H1 (cell line): ENCODE results near the gene SFN. TPM values are rescaled to one million over a fixed set of nuclear protein-coding genes. Genes with fewer than 3 reads are reported as not detected.
A peak's percentile ranks its signal among the peaks of the same experiment; 100 is the strongest.

Experiments
- CTCF ChIA-PET: fragments of 300-600 bp; sonication (Branson Sonifier 250); formaldehyde crosslinking; loops from one replicate; lab custom pipeline; 2021; ENCODE audit not compliant: partially characterized antibody; lab: Charles Lee
- POLR2A ChIA-PET: fragments of 300-600 bp; sonication (Branson Sonifier 250); formaldehyde crosslinking; loops from one replicate; lab custom pipeline; 2021; ENCODE audit warnings: inconsistent platforms; ENCODE audit not compliant: partially characterized antibody; lab: Charles Lee
- DNase-seq, 2 experiments: peaks; one replicate each; pipeline versions ENCODE4 v3.0.0 to v3.0.0-alpha.2; 2010 to 2022; ENCODE audit warnings: low spot score in 2 of 2, low read depth in 1 of 2, mixed read lengths in 1 of 2
- FAIRE-seq: peaks from 2 replicates; lab custom pipeline; 2011; peaks lifted over from hg19 to GRCh38; lab: Jason Lieb, UNC
- H2AFZ ChIP-seq: 2 replicates; pipeline ENCODE4 v1.8.1; 2012; ENCODE audit warnings: low read length, inconsistent platforms
- H2AK5ac ChIP-seq: 2 replicates; pipeline ENCODE4 v1.6.1; 2013; ENCODE audit warnings: low read depth, low read length
- H2BK120ac ChIP-seq: replicated peaks from 2 replicates; pipeline ENCODE3; 2013; ENCODE audit warnings: low read depth, low read length, inconsistent platforms
- H2BK12ac ChIP-seq: 2 replicates; pipeline ENCODE4 v1.6.1; 2013; ENCODE audit warnings: low read depth, low read length
- H2BK15ac ChIP-seq: 2 replicates; pipeline ENCODE4 v1.6.1; 2013; ENCODE audit warnings: low read length
- H2BK20ac ChIP-seq: 2 replicates; pipeline ENCODE4 v1.6.1; 2013; ENCODE audit warnings: low read length
- H2BK5ac ChIP-seq: 2 replicates; pipeline ENCODE4 v1.6.1; 2013; ENCODE audit warnings: low read depth, low read length
- H3K14ac ChIP-seq: 2 replicates; pipeline ENCODE4 v1.6.1; 2013; ENCODE audit warnings: inconsistent platforms; ENCODE audit not compliant: insufficient read length
- H3K18ac ChIP-seq: 2 replicates; pipeline ENCODE4 v1.6.1; 2013; ENCODE audit warnings: low read length; ENCODE audit errors: extremely low read depth
- H3K23ac ChIP-seq: 2 replicates; pipeline ENCODE4 v1.6.1; 2013; ENCODE audit warnings: inconsistent platforms; ENCODE audit not compliant: insufficient read length
- H3K23me2 ChIP-seq: 2 replicates; pipeline ENCODE4 v1.6.1; 2013; ENCODE audit warnings: low read depth, low read length
- H3K27ac ChIP-seq: 2 replicates; pipeline ENCODE4 v1.6.1; 2011; ENCODE audit warnings: low read depth, low read length, inconsistent platforms
- H3K27me3 ChIP-seq, 4 experiments: replicated peaks in 1 of 4; 1 replicate in 1 of 4; 2 replicates in 3 of 4; pipeline versions ENCODE4 v1.6.1 to v1.8.1; 2011 to 2013; ENCODE audit warnings: low read length in 3 of 4, mild to moderate bottlenecking in 3 of 4, inconsistent platforms in 2 of 4, mixed read lengths in 2 of 4, moderate library complexity in 1 of 4; ENCODE audit not compliant: control insufficient read depth in 3 of 4, insufficient read depth in 3 of 4; ENCODE audit errors: extremely low read depth in 1 of 4
- H3K36me3 ChIP-seq, 4 experiments: 2 replicates each; pipeline versions ENCODE4 v1.6.1 to v1.8.1; 2011 to 2013; ENCODE audit warnings: mild to moderate bottlenecking in 4 of 4, low read length in 3 of 4, moderate library complexity in 2 of 4, control low read depth in 1 of 4, inconsistent platforms in 1 of 4; ENCODE audit not compliant: insufficient read depth in 4 of 4, control insufficient read depth in 2 of 4
- H3K4ac ChIP-seq: replicated peaks from 2 replicates; pipeline ENCODE3; 2013; ENCODE audit warnings: low read length, low read depth, mixed read lengths, inconsistent platforms; ENCODE audit not compliant: insufficient read length
- H3K4me1 ChIP-seq, 4 experiments: replicated peaks in 1 of 4; 1 replicate in 1 of 4; 2 replicates in 3 of 4; pipeline versions ENCODE4 v1.6.1 to v1.8.1; 2011 to 2013; ENCODE audit warnings: low read length in 3 of 4, inconsistent platforms in 2 of 4, mixed read lengths in 1 of 4; ENCODE audit not compliant: insufficient read depth in 4 of 4, control insufficient read depth in 3 of 4
- H3K4me2 ChIP-seq, 2 experiments: 2 replicates each; pipeline versions ENCODE4 v1.6.1 to v1.8.1; 2011 to 2013; ENCODE audit warnings: low read depth in 2 of 2, low read length in 2 of 2, control low read depth in 1 of 2, inconsistent platforms in 1 of 2, mild to moderate bottlenecking in 1 of 2; ENCODE audit not compliant: insufficient read depth in 1 of 2
- H3K4me3 ChIP-seq, 4 experiments: fragments of 200-600, 300-600 bp in 1 of 4; sonication (generic), shearing (Covaris generic), sonication (Bioruptor Twin) in 1 of 4; 2 replicates each; pipeline versions ENCODE4 v1.5.1 to v1.8.1; 2011 to 2016; ENCODE audit warnings: low read length in 4 of 4, low read depth in 3 of 4, control low read depth in 2 of 4, inconsistent platforms in 2 of 4, mild to moderate bottlenecking in 2 of 4, mixed read lengths in 1 of 4, moderate library complexity in 1 of 4; ENCODE audit not compliant: insufficient read depth in 2 of 4; ENCODE audit errors: extremely low read depth in 1 of 4
- H3K56ac ChIP-seq: replicated peaks from 2 replicates; pipeline ENCODE3; 2013; ENCODE audit warnings: low read depth, mild to moderate bottlenecking, mixed read lengths, low read length, inconsistent platforms; ENCODE audit not compliant: insufficient read length
- H3K79me1 ChIP-seq: 2 replicates; pipeline ENCODE4 v1.6.1; 2013; ENCODE audit warnings: low read depth, low read length, control low read depth
- H3K79me2 ChIP-seq, 2 experiments: 2 replicates each; pipeline versions ENCODE4 v1.6.1 to v1.8.1; 2012 to 2013; ENCODE audit warnings: low read length in 2 of 2, mild to moderate bottlenecking in 2 of 2, inconsistent platforms in 1 of 2; ENCODE audit not compliant: insufficient read depth in 2 of 2, control insufficient read depth in 1 of 2
- H3K9ac ChIP-seq, 4 experiments: replicated peaks in 1 of 4; 1 replicate in 1 of 4; 2 replicates in 3 of 4; pipeline versions ENCODE4 v1.6.1 to v1.8.1; 2011 to 2013; ENCODE audit warnings: low read depth in 3 of 4, low read length in 3 of 4, control low read depth in 2 of 4, mild to moderate bottlenecking in 2 of 4, moderate library complexity in 2 of 4, inconsistent platforms in 1 of 4; ENCODE audit errors: extremely low read depth in 1 of 4
- H3K9me3 ChIP-seq, 2 experiments: 2 replicates each; pipeline versions ENCODE4 v1.6.1 to v1.8.1; 2012 to 2013; ENCODE audit warnings: mild to moderate bottlenecking in 2 of 2, moderate library complexity in 2 of 2, control low read depth in 1 of 2, inconsistent platforms in 1 of 2, low read depth in 1 of 2, low read length in 1 of 2, mixed read lengths in 1 of 2; ENCODE audit not compliant: insufficient read depth in 2 of 2
- H4K20me1 ChIP-seq, 2 experiments: replicated peaks in 1 of 2; 2 replicates each; pipeline versions ENCODE3 to v1.8.1; 2011 to 2013; ENCODE audit warnings: inconsistent platforms in 2 of 2, low read length in 2 of 2, mild to moderate bottlenecking in 1 of 2; ENCODE audit not compliant: insufficient read depth in 2 of 2, control insufficient read depth in 1 of 2
- H4K5ac ChIP-seq: 2 replicates; pipeline ENCODE4 v1.6.1; 2013; ENCODE audit warnings: low read length, low read depth, mixed read lengths, inconsistent platforms; ENCODE audit not compliant: insufficient read length
- H4K8ac ChIP-seq: 2 replicates; pipeline ENCODE4 v1.8.0; 2013; ENCODE audit warnings: mild to moderate bottlenecking, moderate library complexity, low read length, inconsistent platforms; ENCODE audit not compliant: insufficient read depth; ENCODE audit errors: extremely low read depth
- H4K91ac ChIP-seq: replicated peaks from 2 replicates; pipeline ENCODE3; 2013; ENCODE audit warnings: low read length, mixed read lengths, inconsistent platforms; ENCODE audit not compliant: insufficient read length
- EP300 ChIP-seq, 2 experiments: IDR thresholded peaks; 1 replicate in 1 of 2; 2 replicates in 1 of 2; pipeline ENCODE4 v1.6.1; 2011 to 2012; ENCODE audit warnings: low read depth in 2 of 2, low read length in 2 of 2, mild to moderate bottlenecking in 2 of 2, borderline replicate concordance in 1 of 2, inconsistent platforms in 1 of 2, moderate library complexity in 1 of 2
- HDAC2 ChIP-seq, 2 experiments: fragments of 300-600 bp in 1 of 2; sonication (generic) in 1 of 2; IDR thresholded peaks; 2 replicates each; pipeline ENCODE4 v1.6.1; 2011 to 2012; ENCODE audit warnings: low read depth in 2 of 2, low read length in 2 of 2, mild to moderate bottlenecking in 2 of 2, moderate library complexity in 2 of 2, borderline replicate concordance in 1 of 2, inconsistent platforms in 1 of 2
- JUN ChIP-seq: IDR thresholded peaks from 2 replicates; pipeline ENCODE4 v1.6.1; 2011; ENCODE audit warnings: low read depth, mild to moderate bottlenecking, improper control_type of control experiment, low read length
- SIN3A ChIP-seq, 2 experiments: IDR thresholded peaks in 1 of 2; conservative IDR thresholded peaks in 1 of 2; 2 replicates each; pipeline ENCODE4 v1.6.1; 2011 to 2012; ENCODE audit warnings: low read length in 2 of 2, improper control_type of control experiment in 1 of 2, low read depth in 1 of 2, mild to moderate bottlenecking in 1 of 2
- SP2 ChIP-seq: IDR thresholded peaks from 2 replicates; pipeline ENCODE4 v1.6.1; 2012; ENCODE audit warnings: mild to moderate bottlenecking, low read length, inconsistent platforms
- SUZ12 ChIP-seq: fragments of 200-600 bp; sonication (generic); IDR thresholded peaks from 2 replicates; pipeline ENCODE4 v1.6.1; 2012; ENCODE audit warnings: mild to moderate bottlenecking, inconsistent platforms, low read length, moderate library complexity, mixed read lengths
- WGBS, 2 experiments: shearing (Covaris generic) in 1 of 2; methylation state at CpG; one replicate each; pipeline versions ENCODE4 v1.1.6 to v1.1.7; 2013 to 2015; ENCODE audit warnings: low lambda C conversion rate in 2 of 2, mixed read lengths in 2 of 2, inconsistent platforms in 1 of 2, low coverage in 1 of 2, missing lambda C conversion rate in 1 of 2; ENCODE audit not compliant: insufficient replicate concordance in 2 of 2, insufficient coverage in 1 of 2, insufficient read length in 1 of 2; ENCODE audit errors: extremely low coverage in 1 of 2, missing lambda C conversion rate in 1 of 2; 5-methylcytosine and 5-hydroxymethylcytosine counted together
- polyA plus RNA-seq, 7 experiments: library from polyadenylated mRNA; depleted of rRNA in 3 of 7; stranded (reverse) in 5 of 7; unstranded in 2 of 7; fragments of >200 nt in 5 of 7; fragments of 200-250 nt in 2 of 7; gene quantifications; 1 replicate in 5 of 7; 2 replicates in 1 of 7; 4 replicates in 1 of 7; pipeline versions ENCODE4 v1.2.1 to v1.2.3, GENCODE V29; 2011 to 2013; ENCODE audit warnings: missing spikeins in 2 of 7, mixed read lengths in 2 of 7
- total RNA-seq: library from RNA; stranded (reverse); fragmentation: NEBNext Ultra II Directional; extraction: Animal tissue kit (Norgen Biotek cat#: 25700); gene quantifications from 2 replicates; pipeline ENCODE4 v1.2.1, GENCODE V29; 2021
- TF ChIP-seq, protein P1 (sequence below), 3 experiments: IDR thresholded peaks; 1 replicate in 2 of 3; 2 replicates in 1 of 3; pipeline versions ENCODE4 v1.5.1 to v1.6.1; 2011; ENCODE audit warnings: low read length in 3 of 3, mild to moderate bottlenecking in 3 of 3, inconsistent platforms in 2 of 3, low read depth in 1 of 3, moderate library complexity in 1 of 3; ENCODE audit not compliant: insufficient read depth in 1 of 3; ENCODE audit errors: control extremely low read depth in 1 of 3

The SFN gene
- total and polyA plus RNA-seq, 2 of the 8 experiments (the other 6 are each of a cell fraction or from before 2014, with no cell fraction given), result 3.3 to 3.9 TPM

DNA sequence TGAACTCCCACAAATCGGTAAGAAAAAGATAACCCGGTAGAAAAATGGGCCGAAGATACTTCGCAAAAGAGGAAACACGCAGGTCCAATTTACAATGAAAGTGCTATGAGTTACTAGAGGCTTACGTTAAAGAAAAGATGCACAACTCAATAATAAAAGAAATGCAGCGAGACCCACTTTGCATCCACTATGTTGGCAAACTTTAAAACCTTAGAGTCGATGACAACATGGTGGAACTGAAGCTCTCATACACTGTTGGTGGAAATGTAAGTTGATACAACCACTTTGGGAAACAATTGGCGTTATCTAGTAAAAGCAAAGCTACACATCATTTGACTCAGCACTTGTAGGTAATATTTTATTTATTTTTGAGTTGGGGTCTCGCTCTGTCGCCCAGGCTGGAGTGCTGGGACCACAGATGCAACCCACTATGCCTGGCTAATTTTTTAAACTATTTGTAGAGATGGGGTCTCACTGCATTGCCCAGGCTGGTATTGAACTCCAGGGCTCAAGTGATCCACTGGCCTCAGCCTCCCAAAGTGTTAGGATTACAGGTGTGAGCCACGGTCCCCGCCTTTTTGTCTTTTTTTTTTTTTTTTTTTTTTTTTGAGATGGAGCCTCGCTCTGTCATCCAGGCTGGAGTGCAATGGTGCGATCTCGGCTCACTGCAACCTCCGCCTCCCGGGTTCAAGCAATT lies 38.0 kb downstream of the SFN start:
- H3K9ac ChIP-seq, result peak overlapping the region in 3 of 4 experiments; percentile 93 to 96 (median 95); a peak in 6 of 7 replicates
- peaks cover 8% of the 10 kb centered on the region for H3K23me2 ChIP-seq
- no peak overlapping the region for H2BK12ac ChIP-seq
- no peak for FAIRE-seq
- H3K56ac ChIP-seq, result peak overlapping the region; percentile 55
- no peak overlapping the region for H3K18ac ChIP-seq
- TF ChIP-seq EP300 (IDR thresholded peaks at IDR 0.05; ENCODE audit: borderline replicate concordance in 1 of 2, low read depth in 2 of 2, low read length in 2 of 2), result no peak
- TF ChIP-seq SIN3A (conservative IDR thresholded peaks at IDR 0.05 in 1 of 2, IDR thresholded peaks at IDR 0.05 in 1 of 2; ENCODE audit: low read depth in 1 of 2, low read length in 2 of 2), result no peak
- TF ChIP-seq SUZ12, result no peak
- TF ChIP-seq, protein P1, sequence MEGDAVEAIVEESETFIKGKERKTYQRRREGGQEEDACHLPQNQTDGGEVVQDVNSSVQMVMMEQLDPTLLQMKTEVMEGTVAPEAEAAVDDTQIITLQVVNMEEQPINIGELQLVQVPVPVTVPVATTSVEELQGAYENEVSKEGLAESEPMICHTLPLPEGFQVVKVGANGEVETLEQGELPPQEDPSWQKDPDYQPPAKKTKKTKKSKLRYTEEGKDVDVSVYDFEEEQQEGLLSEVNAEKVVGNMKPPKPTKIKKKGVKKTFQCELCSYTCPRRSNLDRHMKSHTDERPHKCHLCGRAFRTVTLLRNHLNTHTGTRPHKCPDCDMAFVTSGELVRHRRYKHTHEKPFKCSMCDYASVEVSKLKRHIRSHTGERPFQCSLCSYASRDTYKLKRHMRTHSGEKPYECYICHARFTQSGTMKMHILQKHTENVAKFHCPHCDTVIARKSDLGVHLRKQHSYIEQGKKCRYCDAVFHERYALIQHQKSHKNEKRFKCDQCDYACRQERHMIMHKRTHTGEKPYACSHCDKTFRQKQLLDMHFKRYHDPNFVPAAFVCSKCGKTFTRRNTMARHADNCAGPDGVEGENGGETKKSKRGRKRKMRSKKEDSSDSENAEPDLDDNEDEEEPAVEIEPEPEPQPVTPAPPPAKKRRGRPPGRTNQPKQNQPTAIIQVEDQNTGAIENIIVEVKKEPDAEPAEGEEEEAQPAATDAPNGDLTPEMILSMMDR (IDR thresholded peaks at IDR 0.05; ENCODE audit: control extremely low read depth in 1 of 3, insufficient read depth in 1 of 3, low read depth in 1 of 3, low read length in 3 of 3), result no peak
- no peak for TF ChIP-seq HDAC2 (IDR thresholded peaks at IDR 0.05; ENCODE audit: borderline replicate concordance in 1 of 2, low read depth in 2 of 2, low read length in 2 of 2)
- TF ChIP-seq JUN, result no peak
- no peak for TF ChIP-seq SP2
- peaks cover 0 to 8% (median 3%) of the 10 kb centered on the region in 4 experiments; a peak in 3 of 7 replicates for H3K4me1 ChIP-seq
- peak overlapping the region; percentile 90 to 98 (median 96) for H3K4me3 ChIP-seq
- H2BK5ac ChIP-seq, result no peak overlapping the region
- H2AK5ac ChIP-seq, result no peak overlapping the region
- H3K4me2 ChIP-seq, result peak overlapping the region; percentile 71 to 86
- CTCF ChIA-PET, result interaction anchor here (0.7 to 4.9 kb wide), 6 partner anchors 9 to 42 kb away, joined by 3 to 27 read pairs (median 4); partner anchors contain the start of gene GPN2
- H3K79me2 ChIP-seq, result peaks cover 6 to 16% of the 10 kb centered on the region in 2 experiments
- H3K27ac ChIP-seq, result peak overlapping the region; percentile 88
- H2AFZ ChIP-seq, result no peak overlapping the region; the same call in 1 of the 2 replicates
- peaks cover 0 to 2% of the 10 kb centered on the region in 2 experiments for H4K20me1 ChIP-seq
- no peak overlapping the region for H3K4ac ChIP-seq
- WGBS, 2 experiments, result 71% methylated on average over 13 of the region's 18 CpGs; no CpG with 5 or more reads in 1 of the 2 experiments
- H4K5ac ChIP-seq, result peak overlapping the region; percentile 74
- no peaks in the 10 kb centered on the region for H3K27me3 ChIP-seq
- H3K14ac ChIP-seq, result no peak overlapping the region
- no peak overlapping the region for H4K8ac ChIP-seq
- POLR2A ChIA-PET, result interaction anchor here (0.7 to 4.1 kb wide), 23 partner anchors 8 to 208 kb away, joined by 3 to 66 read pairs (median 5); partner anchors contain the start of genes GPN2, NR0B2, NUDC and PIGV
- no peak overlapping the region for H2BK15ac ChIP-seq
- H3K9me3 ChIP-seq, result no peaks in the 10 kb centered on the region
- H2BK120ac ChIP-seq, result no peak overlapping the region
- H2BK20ac ChIP-seq, result no peak overlapping the region
- no peak overlapping the region for H4K91ac ChIP-seq
- no peak for DNase-seq
- H3K23ac ChIP-seq, result no peak overlapping the region
- peaks cover 5% of the 10 kb centered on the region; the same call in 1 of the 2 replicates for H3K79me1 ChIP-seq
- peaks cover 0 to 11% (median 5%) of the 10 kb centered on the region in 4 experiments; a peak in 5 of 8 replicates for H3K36me3 ChIP-seq
